NCI-H146 treated with DMSO at 0.1 percent for 48 hours (cell line): ENCODE data around the gene BATF3.
"Not testable (repeated sequence)": the region's sequence is repeated elsewhere in the genome, so short reads cannot be mapped to it uniquely, and the experiment has no call there.

Experiments used
- DNase-seq: peaks from one replicate; lab custom pipeline; 2025; ENCODE audit not compliant: unreplicated experiment; lab: John Stamatoyannopoulos, UW

The BATF3 gene

GRCh38 chr1:212699625-212700222 is at the start of gene BATF3:
TSS of gene BATF3 (minus strand) at chr1:212699840. CDS start at chr1:212699762, 78 bp downstream.
- no peak for DNase-seq

GRCh38 chr1:212746546-212746945 is 46.9 kb upstream of the BATF3 start:
- no peak for DNase-seq

- no peak for DNase-seq
Observed at GRCh38 chr1:212745303-212745702, 45.7 kb upstream of the BATF3 start.

- DNase-seq, result no peak
Observed at GRCh38 chr1:212743901-212744475, 44.3 kb upstream of the BATF3 start.

GRCh38 chr1:212738330-212738729 is 38.7 kb upstream of the BATF3 start:
- DNase-seq, result no peak

GRCh38 chr1:212737559-212737958 is 37.9 kb upstream of the BATF3 start:
- no peak for DNase-seq

GRCh38 chr1:212733109-212733508 is 33.5 kb upstream of the BATF3 start:
- no peak for DNase-seq

- DNase-seq, result no peak
Observed at GRCh38 chr1:212731630-212732029, 32.0 kb upstream of the BATF3 start.

GRCh38 chr1:212728606-212729005 is 29.0 kb upstream of the BATF3 start:
- DNase-seq, result no peak

- DNase-seq, result no peak
Observed at GRCh38 chr1:212727386-212728181, 27.9 kb upstream of the BATF3 start.

- not testable (repeated sequence) for DNase-seq
Observed at GRCh38 chr1:212724679-212725078, 25.0 kb upstream of the BATF3 start.

- peak; percentile 30 for DNase-seq
Observed at GRCh38 chr1:212722270-212722957, 22.8 kb upstream of the BATF3 start.

GRCh38 chr1:212721388-212722247 is 22.0 kb upstream of the BATF3 start:
- DNase-seq, result no peak

- DNase-seq, result no peak
Observed at GRCh38 chr1:212719633-212720032, 20.0 kb upstream of the BATF3 start.

- no peak for DNase-seq
Observed at GRCh38 chr1:212718499-212718898, 18.9 kb upstream of the BATF3 start.

GRCh38 chr1:212716161-212716560 is 16.5 kb upstream of the BATF3 start:
- DNase-seq, result no peak

- DNase-seq, result no peak
Observed at GRCh38 chr1:212713465-212714136, 14.0 kb upstream of the BATF3 start.

GRCh38 chr1:212712451-212713303 is 13.0 kb upstream of the BATF3 start:
- no peak for DNase-seq

- not testable (repeated sequence) for DNase-seq
Observed at GRCh38 chr1:212711974-212712373, 12.3 kb upstream of the BATF3 start.
